Neural progenitor cell (in vitro differentiated cells): ENCODE measurements around the gene PEAK3. TPM values are rescaled to one million over a fixed set of nuclear protein-coding genes. Genes with fewer than 3 reads are reported as not detected.

Source experiments
- DNase-seq: peaks from one replicate; pipeline ENCODE4 v3.0.0-alpha.2; 2016; ENCODE audit warnings: low spot score
- H2AFZ ChIP-seq: fragments of 200-600 bp; sonication (generic); replicated peaks from 2 replicates; pipeline ENCODE4 v1.6.1; 2016; ENCODE audit warnings: antibody characterized with exemption
- H3F3A ChIP-seq: fragments of 200-600 bp; sonication (generic); 2 replicates; pipeline ENCODE4 v1.6.1; 2016; ENCODE audit warnings: antibody characterized with exemption, low read depth
- H3K27ac ChIP-seq: fragments of 200-600 bp; sonication (generic); 2 replicates; pipeline ENCODE4 v1.5.1; 2016; ENCODE audit warnings: mild to moderate bottlenecking
- H3K27me3 ChIP-seq: fragments of 200-600 bp; sonication (generic); 2 replicates; pipeline ENCODE4 v1.6.1; 2016; ENCODE audit warnings: mild to moderate bottlenecking, moderate library complexity
- H3K36me3 ChIP-seq: fragments of 200-600 bp; sonication (generic); 2 replicates; pipeline ENCODE4 v1.5.1; 2016
- H3K4me1 ChIP-seq: fragments of 200-600 bp; sonication (generic); 2 replicates; pipeline ENCODE4 v1.6.1; 2016; ENCODE audit warnings: mixed run types
- H3K4me2 ChIP-seq: fragments of 200-600 bp; sonication (generic); 2 replicates; pipeline ENCODE4 v1.6.1; 2016
- H3K4me3 ChIP-seq: fragments of 200-600 bp; sonication (generic); 2 replicates; pipeline ENCODE4 v1.5.1; 2016
- H3K79me2 ChIP-seq: fragments of 200-600 bp; sonication (generic); 2 replicates; pipeline ENCODE4 v1.6.1; 2016; ENCODE audit warnings: low read depth
- H3K9ac ChIP-seq: fragments of 200-600 bp; sonication (generic); 2 replicates; pipeline ENCODE4 v1.6.1; 2016
- H3K9me3 ChIP-seq: fragments of 200-600 bp; sonication (generic); 2 replicates; pipeline ENCODE4 v1.5.1; 2016; ENCODE audit warnings: low read depth
- H4K20me1 ChIP-seq: fragments of 200-600 bp; sonication (generic); 2 replicates; pipeline ENCODE4 v1.6.1; 2016; ENCODE audit warnings: low read depth
- H3K27ac Mint-ChIP-seq: 3 replicates; pipeline ENCODE4 v1.8.0; 2021; ENCODE audit warnings: mixed read lengths
- H3K27me3 Mint-ChIP-seq: 2 replicates; pipeline ENCODE4 v1.8.0; 2022; ENCODE audit warnings: low read depth, mild to moderate bottlenecking, inconsistent platforms, moderate library complexity, mixed read lengths; ENCODE audit not compliant: insufficient read depth
- H3K36me3 Mint-ChIP-seq: 3 replicates; pipeline ENCODE4 v1.8.0; 2021; ENCODE audit warnings: mixed read lengths
- H3K4me1 Mint-ChIP-seq: 3 replicates; pipeline ENCODE4 v1.8.0; 2021; ENCODE audit warnings: mixed read lengths
- H3K4me3 Mint-ChIP-seq: 3 replicates; pipeline ENCODE4 v1.8.0; 2021; ENCODE audit warnings: mild to moderate bottlenecking, moderate library complexity, mixed read lengths
- H3K9me3 Mint-ChIP-seq: 3 replicates; pipeline ENCODE4 v1.8.0; 2020; ENCODE audit warnings: mixed read lengths
- EZH2 ChIP-seq: fragments of 200-600 bp; sonication (generic); IDR thresholded peaks from 2 replicates; pipeline ENCODE4 v1.6.1; 2017; ENCODE audit warnings: antibody characterized with exemption, mild to moderate bottlenecking, moderate library complexity
- EZH2phosphoT487 ChIP-seq: fragments of 200-600 bp; sonication (generic); IDR thresholded peaks from 2 replicates; pipeline ENCODE4 v1.6.1; 2017; ENCODE audit warnings: antibody characterized with exemption
- total RNA-seq: library from RNA; depleted of rRNA; stranded (reverse); fragments of >200 nt; gene quantifications from 2 replicates; pipeline ENCODE4 v1.2.3, GENCODE V29; 2015; ENCODE audit warnings: low replicate concordance
- TF ChIP-seq, protein P1 (sequence below): fragments of 200-600 bp; sonication (generic); IDR thresholded peaks from 2 replicates; pipeline ENCODE4 v1.5.1; 2017; ENCODE audit warnings: antibody characterized with exemption, mild to moderate bottlenecking

The PEAK3 gene
- total RNA-seq, 1 donor from 2014 or later = not detected

DNA sequence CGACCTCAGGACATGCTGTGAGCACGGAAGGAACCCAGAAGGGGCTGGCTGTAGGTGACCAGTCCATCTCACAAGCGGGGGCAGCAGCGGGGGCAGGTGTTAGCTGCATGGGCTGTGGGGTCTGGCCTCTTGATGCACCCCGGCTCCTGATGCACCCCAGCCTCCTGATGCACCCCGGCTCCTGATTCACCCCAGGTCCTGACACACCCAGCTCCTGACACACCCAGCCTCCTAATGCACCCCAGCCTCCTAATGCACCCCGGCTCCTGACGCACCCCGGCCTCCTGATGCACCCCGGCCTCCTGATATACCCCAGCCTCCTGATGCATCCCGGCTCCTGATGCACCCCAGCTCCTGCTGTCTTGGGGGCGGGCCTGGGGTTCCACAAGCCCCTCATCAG lies 39.0 kb upstream of the PEAK3 start:
- peaks cover 4% of the 10 kb centered on the region for H3K4me1 ChIP-seq
- H3K9me3 ChIP-seq = no peaks in the 10 kb centered on the region
- H3K9me3 Mint-ChIP-seq = no peaks in the 10 kb centered on the region
- peaks cover 3% of the 10 kb centered on the region for H3K36me3 Mint-ChIP-seq
- no peak overlapping the region for H3K27ac ChIP-seq
- no peaks in the 10 kb centered on the region for H3K79me2 ChIP-seq
- H3K36me3 ChIP-seq = no peaks in the 10 kb centered on the region
- no peak overlapping the region for H3K4me3 Mint-ChIP-seq
- H3K4me3 ChIP-seq = no peak overlapping the region
- no peak overlapping the region for H3K27ac Mint-ChIP-seq
- peaks cover 7% of the 10 kb centered on the region for H3K27me3 Mint-ChIP-seq
- H3K27me3 ChIP-seq = no peaks in the 10 kb centered on the region
- H3F3A ChIP-seq = peaks cover 4% of the 10 kb centered on the region
- TF ChIP-seq EZH2 (no peak), EZH2phosphoT487 (no peak)
- TF ChIP-seq, protein P1, sequence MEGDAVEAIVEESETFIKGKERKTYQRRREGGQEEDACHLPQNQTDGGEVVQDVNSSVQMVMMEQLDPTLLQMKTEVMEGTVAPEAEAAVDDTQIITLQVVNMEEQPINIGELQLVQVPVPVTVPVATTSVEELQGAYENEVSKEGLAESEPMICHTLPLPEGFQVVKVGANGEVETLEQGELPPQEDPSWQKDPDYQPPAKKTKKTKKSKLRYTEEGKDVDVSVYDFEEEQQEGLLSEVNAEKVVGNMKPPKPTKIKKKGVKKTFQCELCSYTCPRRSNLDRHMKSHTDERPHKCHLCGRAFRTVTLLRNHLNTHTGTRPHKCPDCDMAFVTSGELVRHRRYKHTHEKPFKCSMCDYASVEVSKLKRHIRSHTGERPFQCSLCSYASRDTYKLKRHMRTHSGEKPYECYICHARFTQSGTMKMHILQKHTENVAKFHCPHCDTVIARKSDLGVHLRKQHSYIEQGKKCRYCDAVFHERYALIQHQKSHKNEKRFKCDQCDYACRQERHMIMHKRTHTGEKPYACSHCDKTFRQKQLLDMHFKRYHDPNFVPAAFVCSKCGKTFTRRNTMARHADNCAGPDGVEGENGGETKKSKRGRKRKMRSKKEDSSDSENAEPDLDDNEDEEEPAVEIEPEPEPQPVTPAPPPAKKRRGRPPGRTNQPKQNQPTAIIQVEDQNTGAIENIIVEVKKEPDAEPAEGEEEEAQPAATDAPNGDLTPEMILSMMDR = no peak
- peaks cover 7% of the 10 kb centered on the region for H4K20me1 ChIP-seq
- H2AFZ ChIP-seq = no peak overlapping the region
- no peak overlapping the region for H3K4me2 ChIP-seq
- peaks cover 13% of the 10 kb centered on the region for H3K4me1 Mint-ChIP-seq
- H3K9ac ChIP-seq = no peak overlapping the region
- no peak for DNase-seq

DNA sequence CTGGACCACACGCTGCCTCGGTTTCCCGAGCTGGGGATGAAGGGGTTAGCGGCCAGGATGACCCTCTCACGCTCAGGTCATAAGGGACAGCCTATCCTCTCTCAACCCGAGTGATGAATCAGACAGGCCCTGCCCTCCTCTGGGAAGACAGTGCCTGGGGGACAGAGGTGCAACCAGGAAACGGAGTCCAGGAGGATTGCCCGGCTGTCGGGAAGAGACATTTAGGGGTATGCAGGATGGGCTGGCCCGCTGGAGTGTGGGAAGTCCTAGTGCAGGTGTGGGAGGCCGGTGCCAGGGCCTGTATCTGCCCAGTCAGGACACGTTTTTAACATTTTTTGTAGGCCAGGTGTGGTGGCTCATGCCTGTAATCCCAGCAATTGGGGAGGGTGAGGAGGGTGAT lies 38.1 kb upstream of the PEAK3 start:
- H3K79me2 ChIP-seq = no peaks in the 10 kb centered on the region
- Mint-ChIP-seq H3K36me3 (peaks cover 3% of the 10 kb centered on the region), H3K4me3 (no peak overlapping the region), H3K4me1 (peaks cover 14% of the 10 kb centered on the region), H3K27me3 (peaks cover 9% of the 10 kb centered on the region), H3K9me3 (peaks cover 4% of the 10 kb centered on the region), H3K27ac (no peak overlapping the region)
- H3K4me2 ChIP-seq = no peak overlapping the region
- no peaks in the 10 kb centered on the region for H3K36me3 ChIP-seq
- DNase-seq = no peak
- no peak overlapping the region for H3K27ac ChIP-seq
- H3K4me3 ChIP-seq = no peak overlapping the region
- H2AFZ ChIP-seq = no peak overlapping the region
- no peaks in the 10 kb centered on the region for H4K20me1 ChIP-seq
- TF ChIP-seq, protein P1 = no peak
- no peak for TF ChIP-seq EZH2
- no peak for TF ChIP-seq EZH2phosphoT487
- peaks cover 2% of the 10 kb centered on the region for H3K27me3 ChIP-seq
- H3K9me3 ChIP-seq = no peaks in the 10 kb centered on the region
- no peak overlapping the region for H3K9ac ChIP-seq
- peaks cover 4% of the 10 kb centered on the region for H3K4me1 ChIP-seq
- H3F3A ChIP-seq = peaks cover 4% of the 10 kb centered on the region

DNA sequence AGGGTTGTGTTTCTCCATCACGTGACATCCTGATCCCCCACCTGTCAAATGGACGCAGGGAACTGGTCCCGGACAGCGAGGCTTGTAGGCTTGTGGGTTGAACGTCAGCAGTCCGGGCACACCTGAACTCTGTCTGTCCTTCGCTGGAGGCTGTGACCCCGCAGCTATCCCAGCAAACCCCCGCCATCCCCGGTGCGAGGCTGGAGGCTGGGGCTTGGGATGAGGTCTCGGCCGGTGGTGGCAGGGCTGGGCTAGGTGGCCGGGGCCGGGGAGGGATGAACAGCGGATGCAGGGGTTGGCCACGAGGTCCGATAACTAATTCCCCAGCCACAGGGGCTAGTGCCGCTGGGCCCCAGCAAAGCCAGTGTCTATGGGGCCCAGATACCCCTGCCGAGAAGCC lies 37.6 kb upstream of the PEAK3 start:
- no peak overlapping the region for H3K4me3 Mint-ChIP-seq
- Histone ChIP-seq H2AFZ (no peak overlapping the region), H4K20me1 (no peaks in the 10 kb centered on the region), H3K4me2 (no peak overlapping the region), H3K9me3 (no peaks in the 10 kb centered on the region), H3K79me2 (no peaks in the 10 kb centered on the region), H3K36me3 (no peaks in the 10 kb centered on the region), H3K27me3 (peaks cover 7% of the 10 kb centered on the region), H3K4me3 (no peak overlapping the region), H3K27ac (no peak overlapping the region), H3F3A (peaks cover 4% of the 10 kb centered on the region), H3K4me1 (peaks cover 4% of the 10 kb centered on the region), H3K9ac (no peak overlapping the region)
- peaks cover 12% of the 10 kb centered on the region for H3K27me3 Mint-ChIP-seq
- no peak overlapping the region for H3K27ac Mint-ChIP-seq
- peaks cover 2% of the 10 kb centered on the region for H3K36me3 Mint-ChIP-seq
- peaks cover 9% of the 10 kb centered on the region for H3K9me3 Mint-ChIP-seq
- no peak for DNase-seq
- TF ChIP-seq, protein P1 = no peak
- TF ChIP-seq EZH2 (no peak), EZH2phosphoT487 (no peak)
- H3K4me1 Mint-ChIP-seq = peaks cover 12% of the 10 kb centered on the region
